ENCODE measurements around the gene RIMBP2. TPM values are rescaled to one million over a fixed set of nuclear protein-coding genes. Genes with fewer than 3 reads are reported as not detected.

RIMBP2 gene
- polyA plus RNA-seq, 3 donors: 16.5 to 26.5 (median 20.9) TPM

DNA sequence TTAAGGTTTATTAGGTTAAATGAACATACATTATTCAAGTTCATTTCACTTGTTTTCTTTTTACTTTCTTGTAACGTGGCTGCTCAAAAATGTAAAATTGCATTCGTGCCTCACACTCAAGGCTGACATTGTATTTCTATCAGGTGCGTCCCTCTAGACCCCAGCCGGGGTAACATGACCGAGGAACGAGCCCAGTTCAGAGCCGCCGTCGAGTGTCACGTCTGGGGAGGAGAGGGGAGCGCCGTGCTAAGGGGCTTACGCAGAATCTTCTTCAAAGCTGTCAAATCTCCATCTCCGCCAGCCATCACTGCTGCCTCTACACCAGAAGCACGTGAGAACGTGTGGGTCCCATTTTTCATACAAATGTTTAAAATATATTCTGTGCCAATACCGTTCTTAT is 170.6 kb downstream of the RIMBP2 start:
- no peak for DNase-seq (ENCODE audit: extremely low read depth in 1 of 11, low read depth in 9 of 11, low spot score in 4 of 11)

DNA sequence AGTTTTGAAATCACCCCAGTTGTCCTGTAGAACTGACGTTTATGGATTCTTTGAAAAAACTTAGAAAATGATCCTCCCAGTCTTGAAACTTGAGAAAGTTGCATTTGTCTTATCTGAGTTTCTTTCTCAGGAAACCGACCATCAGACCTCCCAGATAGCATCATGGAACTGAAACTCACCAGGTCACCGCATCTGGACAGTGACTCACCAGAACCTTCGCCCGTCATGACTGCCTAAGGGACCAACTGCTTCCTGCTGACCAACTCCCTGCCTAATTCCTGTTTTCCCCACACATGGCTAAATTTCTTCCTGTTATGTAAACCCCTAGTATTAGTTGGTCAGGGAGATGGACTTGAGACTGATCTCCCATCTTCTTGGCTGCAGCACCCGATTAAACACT is 175.7 kb downstream of the RIMBP2 start:
- DNase-seq (ENCODE audit: extremely low read depth in 1 of 11, low read depth in 9 of 11, low spot score in 4 of 11): no peak

DNA sequence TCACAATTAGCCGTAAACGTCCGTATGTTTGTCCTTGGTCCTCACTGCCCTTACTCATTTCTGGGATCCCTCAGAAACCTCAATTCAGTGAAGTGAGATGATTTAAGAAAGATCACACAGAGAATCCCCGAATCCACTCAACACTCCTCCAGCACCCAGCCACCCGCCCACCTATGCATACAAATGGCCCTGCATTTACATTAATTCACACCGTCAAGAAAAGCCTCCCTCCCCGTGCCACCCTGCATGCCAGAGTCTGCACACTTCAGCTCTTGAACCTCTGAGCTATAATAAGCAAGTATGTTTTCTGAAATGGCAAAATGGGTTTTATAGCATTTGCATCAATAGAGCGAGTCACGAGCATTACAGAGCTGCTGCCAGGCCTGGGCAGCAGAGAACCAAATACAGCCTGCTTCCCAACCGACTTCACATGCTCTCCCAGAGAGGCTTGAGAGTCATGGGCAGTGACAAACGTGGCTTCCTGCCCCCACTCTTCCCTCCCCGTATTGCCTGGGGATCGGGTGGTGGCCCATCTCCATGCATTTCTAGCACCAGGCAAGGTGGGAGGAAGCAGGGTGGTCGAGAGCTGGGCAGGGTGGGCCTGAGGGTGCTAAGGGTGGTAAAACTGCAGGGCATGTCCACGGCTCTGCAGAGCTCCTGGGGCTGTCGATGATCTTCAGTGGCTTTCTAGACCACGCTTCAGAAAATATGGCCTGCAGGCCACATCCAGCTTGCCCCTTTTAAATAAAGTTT is 177.6 kb downstream of the RIMBP2 start:
- DNase-seq (ENCODE audit: extremely low read depth in 1 of 11, low read depth in 9 of 11, low spot score in 4 of 11): no peak

DNA sequence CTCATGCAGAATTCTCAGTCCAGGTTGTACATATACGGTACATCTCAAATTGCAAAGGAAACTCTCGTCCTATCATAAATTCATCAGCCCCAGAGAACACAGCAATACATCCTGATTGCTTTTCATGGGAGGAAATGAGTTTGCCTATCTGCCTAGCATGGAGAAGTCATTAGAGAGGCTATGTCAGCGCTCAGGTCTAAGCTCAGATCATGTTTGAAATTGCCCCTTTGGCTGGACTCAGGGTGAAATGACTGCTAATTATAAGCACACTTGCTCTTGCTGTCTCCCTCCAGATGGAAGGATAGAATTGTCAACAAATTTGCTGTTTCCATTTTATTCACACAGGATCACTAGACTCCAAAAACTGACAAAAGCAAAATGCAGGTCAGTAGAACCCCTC is 178.4 kb downstream of the RIMBP2 start:
- DNase-seq (ENCODE audit: extremely low read depth in 1 of 11, low read depth in 9 of 11, low spot score in 4 of 11): no peak

DNA sequence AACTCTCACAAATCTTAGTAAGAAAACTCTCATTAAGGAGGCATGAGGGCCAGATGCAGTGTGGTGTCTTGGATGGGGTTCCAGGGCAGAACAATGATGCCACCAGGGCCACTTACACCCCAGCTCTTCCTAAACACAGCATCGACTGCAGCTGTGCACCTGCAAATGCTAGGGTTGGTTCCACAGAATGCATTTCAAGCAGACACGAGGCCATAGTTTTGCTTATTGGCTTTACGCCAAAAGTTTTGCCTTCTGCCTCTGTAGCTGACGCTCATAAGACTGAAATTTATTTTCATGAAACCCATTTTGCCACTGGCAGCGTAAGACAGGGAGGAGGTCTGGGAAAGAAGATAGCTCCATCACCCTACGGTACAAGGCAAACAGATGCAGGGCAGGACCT is 179.0 kb downstream of the RIMBP2 start:
- DNase-seq (ENCODE audit: extremely low read depth in 1 of 11, low read depth in 9 of 11, low spot score in 4 of 11): no peak

DNA sequence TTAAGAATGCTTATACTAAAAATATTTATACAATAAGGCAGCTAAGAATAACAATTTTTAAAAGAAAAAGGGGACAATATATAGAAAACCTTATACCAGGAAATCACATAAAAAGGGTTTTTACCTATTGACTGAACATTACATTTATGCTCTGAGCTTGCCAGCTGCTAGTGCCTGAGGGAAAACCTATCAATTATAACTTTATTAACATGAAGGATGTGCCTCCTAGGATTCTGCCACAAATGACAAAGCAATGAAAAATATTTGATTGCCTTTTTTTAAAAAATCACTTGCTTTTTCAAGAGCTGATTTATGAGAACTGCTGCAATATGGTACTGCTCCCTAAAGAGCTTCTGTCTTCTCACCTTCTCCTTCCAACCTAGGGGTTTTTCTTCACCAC is 185.7 kb downstream of the RIMBP2 start:
- DNase-seq (ENCODE audit: extremely low read depth in 1 of 11, low read depth in 9 of 11, low spot score in 4 of 11): no peak

DNA sequence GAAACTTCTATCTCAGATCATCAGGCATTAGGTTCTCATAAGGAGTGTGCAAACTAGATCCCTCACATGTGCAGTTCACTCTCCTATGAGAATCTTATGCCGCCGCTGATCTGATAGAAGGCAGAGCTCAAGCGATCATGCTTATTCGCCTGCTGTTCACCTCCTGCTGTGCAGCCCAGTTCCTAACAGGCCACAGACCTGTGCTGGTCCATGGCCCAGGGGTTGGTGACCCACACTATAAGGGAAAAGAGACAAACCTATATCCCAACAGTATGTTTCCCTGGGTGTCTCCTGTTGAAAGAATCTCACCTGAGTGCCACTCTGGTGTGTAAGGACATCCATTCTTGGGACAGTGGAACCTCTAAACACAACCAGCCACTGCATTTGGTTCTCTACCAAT is 186.3 kb downstream of the RIMBP2 start:
- no peak for DNase-seq (ENCODE audit: extremely low read depth in 1 of 11, low read depth in 9 of 11, low spot score in 4 of 11)

DNA sequence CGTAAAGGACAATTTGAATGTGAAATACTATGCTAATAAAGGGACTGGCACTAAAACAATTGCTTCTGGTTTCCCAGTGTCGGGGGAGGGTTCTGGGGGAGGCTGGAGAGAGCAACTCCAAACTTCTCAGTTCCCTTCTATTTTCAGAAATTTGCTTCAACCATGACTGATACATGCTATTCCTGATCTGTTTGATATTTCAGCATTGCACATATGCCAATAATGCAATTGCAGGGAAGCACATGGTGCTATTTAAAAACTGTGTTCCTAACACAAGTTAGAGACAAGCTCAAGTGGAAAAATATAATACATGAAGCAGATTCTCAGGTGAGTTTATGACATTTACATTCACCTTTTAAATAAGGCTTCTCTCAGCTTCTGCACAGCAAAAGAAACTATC is 188.9 kb downstream of the RIMBP2 start:
- no peak for DNase-seq (ENCODE audit: extremely low read depth in 1 of 11, low read depth in 9 of 11, low spot score in 4 of 11)

DNA sequence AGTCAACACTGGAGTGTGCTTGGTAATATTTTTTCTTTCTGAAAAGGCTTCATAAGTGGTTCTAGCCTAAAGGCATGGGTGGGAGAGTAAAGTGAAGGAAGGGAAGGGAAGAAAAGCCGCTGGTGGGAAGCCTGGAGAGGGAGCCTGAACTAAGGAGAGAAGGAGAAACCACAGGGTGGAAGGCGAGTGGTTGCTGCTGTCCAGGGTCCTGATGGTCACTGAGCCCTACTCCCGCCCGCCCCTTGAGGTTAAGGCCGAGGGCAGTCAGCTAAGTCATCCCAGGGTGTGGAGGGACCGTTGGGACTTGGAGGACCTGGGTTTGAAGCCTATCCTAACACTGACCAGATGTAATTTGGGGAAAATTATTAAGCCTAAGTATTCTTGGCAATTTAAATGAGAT is 189.3 kb downstream of the RIMBP2 start:
- DNase-seq (ENCODE audit: extremely low read depth in 1 of 11, low read depth in 9 of 11, low spot score in 4 of 11): peak in 10 of 11 donors; percentile 11 to 68 (median 46)

DNA sequence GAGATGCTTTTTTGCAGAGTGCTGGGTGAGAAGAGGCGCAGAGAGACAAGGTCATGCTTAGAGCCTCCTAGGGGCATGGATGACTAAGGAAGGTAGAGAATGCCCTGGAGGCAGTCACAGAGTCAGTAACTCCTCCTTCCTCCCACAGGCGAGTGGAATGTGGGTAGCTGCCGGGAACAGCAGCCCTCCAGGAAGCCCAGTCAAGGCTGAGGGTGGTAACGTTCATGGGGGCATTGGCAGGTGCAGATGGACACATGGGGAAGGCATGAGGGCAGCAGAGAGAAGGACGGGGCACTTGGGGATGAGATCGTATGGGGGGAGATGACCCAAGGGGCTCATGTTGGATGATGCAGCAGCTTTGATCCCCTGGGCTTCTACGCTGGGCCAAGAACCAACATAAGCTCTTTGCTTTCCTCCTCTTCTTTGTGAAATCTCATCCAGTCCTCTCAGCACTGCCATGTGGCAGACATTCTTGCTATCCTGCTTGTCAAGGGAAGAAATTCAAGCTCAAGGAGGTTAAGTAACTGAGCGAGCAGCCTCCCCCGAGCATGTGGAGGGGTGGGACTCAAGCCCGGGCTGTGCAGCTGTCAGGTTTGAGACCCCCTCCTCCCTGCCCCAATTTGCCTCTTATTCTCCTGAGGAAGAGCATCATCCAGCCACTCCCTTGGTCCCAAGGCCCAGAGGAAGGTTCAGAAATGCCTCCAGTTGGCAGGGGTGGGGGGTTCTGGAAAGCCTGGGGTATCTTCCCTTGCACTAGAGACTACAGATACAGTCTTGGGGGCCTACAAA is 190.5 kb downstream of the RIMBP2 start:
- no peak for DNase-seq (ENCODE audit: extremely low read depth in 1 of 11, low read depth in 9 of 11, low spot score in 4 of 11)

DNA sequence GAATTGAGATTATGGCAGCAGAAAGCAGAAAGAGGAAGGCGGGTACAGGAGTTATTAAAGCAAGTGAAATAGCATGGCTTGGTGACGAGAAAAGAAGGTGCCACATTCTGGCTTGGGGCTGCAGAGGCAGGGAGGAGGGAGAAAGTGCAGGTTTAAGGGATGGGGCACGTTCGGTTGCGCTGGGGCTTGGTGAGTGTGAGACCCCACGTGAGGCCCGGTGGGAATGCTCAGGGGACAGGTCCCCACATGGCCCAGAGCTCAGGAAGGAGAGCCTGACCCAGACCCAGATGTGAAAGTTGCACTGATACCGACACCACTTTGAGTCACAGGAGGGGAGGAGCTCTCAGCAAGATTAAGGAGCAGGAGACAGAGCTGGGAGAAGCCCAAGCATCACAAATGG is 191.3 kb downstream of the RIMBP2 start:
- DNase-seq (ENCODE audit: extremely low read depth in 1 of 11, low read depth in 9 of 11, low spot score in 4 of 11): no peak

DNA sequence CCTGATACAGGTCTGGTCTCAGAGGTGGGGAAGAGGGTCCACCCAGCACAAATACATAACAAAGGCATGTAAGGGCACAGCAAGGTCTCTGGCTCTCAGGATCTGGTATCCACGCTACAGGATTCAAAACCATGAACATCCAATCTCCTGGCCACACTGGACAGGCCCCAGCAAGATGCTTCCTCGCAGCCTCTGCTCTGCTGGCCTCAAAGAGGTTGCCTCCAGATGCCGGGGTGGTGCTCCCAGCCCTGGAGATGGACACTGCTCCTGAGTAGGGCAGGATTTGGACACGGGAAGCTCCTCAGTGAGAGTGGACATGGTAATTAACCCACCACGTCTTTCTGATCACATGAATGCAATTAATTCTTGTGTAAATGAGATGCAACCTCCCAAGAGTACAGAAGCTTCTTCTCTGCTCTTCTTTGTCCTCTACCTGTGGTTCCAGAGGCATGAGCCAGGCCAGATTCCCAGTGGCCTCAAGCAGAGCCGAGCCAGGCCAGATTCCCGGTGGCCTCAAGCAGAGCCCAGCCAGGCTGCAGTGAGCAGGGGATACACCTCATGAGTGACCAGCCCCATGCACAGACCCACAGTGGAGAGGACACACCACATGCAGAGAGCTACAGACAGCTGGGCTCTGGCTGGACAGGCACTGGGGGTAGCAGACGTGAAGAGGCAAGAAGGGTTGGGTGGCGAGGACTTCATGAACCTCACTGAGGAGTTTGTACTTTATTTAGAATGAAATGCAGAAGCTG is 192.1 kb downstream of the RIMBP2 start:
- DNase-seq (ENCODE audit: extremely low read depth in 1 of 11, low read depth in 9 of 11, low spot score in 4 of 11): no peak

DNA sequence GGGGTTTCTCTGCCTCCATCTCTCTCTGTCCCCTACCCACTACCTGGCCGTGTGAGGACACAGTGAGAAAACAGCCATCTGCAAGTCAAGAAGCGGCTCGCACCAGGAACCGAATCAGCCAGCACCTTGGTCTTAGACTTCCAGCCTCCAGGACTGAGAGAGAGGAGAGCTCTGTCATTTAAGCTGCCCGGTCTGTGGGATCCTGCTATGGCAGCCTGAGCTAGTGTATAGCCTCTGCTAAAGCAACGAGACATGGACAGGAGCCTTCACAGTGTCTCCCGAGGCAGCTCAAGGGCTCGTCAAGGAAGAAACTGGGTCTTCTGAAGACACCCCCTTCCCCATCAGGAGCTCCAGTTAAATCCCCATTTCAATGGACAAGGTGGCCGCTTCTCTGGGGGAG is 192.9 kb downstream of the RIMBP2 start:
- no peak for DNase-seq (ENCODE audit: extremely low read depth in 1 of 11, low read depth in 9 of 11, low spot score in 4 of 11)

DNA sequence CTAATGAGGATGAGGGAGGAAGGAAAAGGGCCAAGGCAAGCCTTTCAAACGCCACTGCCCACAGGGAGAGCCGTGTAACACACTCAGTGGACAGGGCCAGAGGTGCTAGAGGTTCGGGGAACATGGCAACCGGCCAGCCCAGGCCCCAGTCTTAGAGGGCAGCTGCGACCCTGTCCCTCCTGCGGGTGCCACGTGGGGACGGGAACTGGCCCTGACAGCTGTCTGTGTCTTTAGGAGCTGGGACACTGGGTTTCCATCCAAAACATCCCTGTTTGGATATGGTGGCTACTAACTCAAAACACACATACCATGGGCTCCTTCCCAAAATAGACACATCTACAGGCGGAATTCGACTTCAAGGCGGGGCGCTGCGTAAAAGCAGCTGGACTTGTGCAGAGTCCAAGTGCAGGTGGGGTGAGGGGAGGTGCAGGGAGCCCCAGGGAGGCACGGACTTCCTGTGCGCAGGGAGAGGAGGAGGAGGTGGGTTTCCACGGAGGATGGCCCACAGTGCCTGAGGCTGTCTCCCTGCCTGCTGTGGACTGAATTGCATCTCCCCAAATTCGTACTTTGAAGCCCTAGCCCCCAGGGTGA is 193.8 kb downstream of the RIMBP2 start:
- DNase-seq (ENCODE audit: extremely low read depth in 1 of 11, low read depth in 9 of 11, low spot score in 4 of 11): no peak

DNA sequence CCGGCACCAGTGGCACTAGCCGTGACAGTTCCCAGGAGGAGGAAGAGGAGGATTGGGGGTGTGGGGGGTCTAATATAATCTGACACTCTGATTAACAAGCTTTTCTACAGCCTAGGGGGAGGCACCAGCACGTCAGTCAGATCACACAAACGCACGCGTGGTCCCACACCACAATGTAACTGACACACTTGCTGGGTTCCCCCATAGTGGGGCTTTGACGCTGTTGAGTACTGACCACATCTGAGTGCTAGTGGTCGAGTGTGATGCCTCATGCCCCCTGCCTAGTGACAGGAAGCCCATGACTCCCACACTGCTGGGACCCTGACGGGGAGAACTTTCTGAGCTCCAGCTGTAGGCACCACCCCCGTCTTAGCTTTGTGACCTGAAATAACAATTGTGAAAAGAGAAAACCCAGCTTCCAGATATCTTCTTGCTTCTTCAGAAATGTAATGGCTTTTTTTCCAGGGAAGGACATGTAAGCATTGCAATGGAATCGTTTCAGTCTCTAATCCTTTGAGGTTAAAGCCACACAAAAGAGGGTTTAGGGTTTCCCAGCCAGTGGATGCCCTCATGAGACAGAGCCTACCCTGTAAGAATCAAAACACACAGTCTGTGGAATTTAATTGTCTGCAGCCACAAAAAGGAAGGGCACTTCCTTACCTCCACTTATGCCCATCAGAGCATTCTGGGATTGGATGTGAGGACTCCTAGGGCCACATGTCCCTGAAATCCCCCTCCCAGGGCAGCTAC is 194.5 kb downstream of the RIMBP2 start:
- DNase-seq (ENCODE audit: extremely low read depth in 1 of 11, low read depth in 9 of 11, low spot score in 4 of 11): no peak

DNA sequence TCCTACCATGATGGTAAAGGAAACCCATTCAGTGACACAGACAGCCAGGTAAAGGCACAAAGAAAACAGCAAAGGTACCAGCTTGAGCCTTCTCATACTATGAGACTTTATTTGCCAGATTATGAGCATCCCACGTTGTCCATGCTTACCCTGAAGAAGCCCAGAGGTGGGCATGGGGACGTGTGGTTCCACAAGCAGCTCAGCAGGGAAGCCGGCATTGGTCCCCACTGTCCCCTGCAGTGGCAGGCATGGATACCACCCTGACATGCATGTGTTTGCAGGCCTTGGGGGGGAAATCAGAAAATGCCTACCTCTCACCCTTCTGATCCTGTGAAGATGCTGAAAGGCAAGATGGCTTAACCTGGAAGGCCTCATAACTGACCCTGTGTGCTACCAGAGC is 195.3 kb downstream of the RIMBP2 start:
- no peak for DNase-seq (ENCODE audit: extremely low read depth in 1 of 11, low read depth in 9 of 11, low spot score in 4 of 11)

DNA sequence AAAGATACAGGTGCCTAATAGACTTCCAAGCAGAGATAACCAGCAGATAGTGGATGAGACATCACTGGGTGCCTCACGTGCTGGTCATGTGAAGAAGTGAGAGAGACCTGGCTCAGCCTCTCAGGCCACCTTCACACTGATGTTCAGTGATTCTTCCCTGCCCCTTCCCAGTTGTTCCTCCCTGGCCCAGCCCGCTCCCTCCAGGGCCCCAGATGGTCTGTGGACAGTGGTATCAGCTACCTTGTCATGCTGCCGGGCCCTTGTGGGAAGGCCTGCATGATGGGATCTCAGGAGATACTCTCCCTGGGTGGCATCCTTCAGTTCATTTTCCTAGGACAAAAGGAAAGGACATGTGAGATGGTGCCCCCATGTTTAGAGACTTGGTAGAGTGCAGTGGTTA is 198.5 kb downstream of the RIMBP2 start:
- no peak for DNase-seq (ENCODE audit: extremely low read depth in 1 of 11, low read depth in 9 of 11, low spot score in 4 of 11)

DNA sequence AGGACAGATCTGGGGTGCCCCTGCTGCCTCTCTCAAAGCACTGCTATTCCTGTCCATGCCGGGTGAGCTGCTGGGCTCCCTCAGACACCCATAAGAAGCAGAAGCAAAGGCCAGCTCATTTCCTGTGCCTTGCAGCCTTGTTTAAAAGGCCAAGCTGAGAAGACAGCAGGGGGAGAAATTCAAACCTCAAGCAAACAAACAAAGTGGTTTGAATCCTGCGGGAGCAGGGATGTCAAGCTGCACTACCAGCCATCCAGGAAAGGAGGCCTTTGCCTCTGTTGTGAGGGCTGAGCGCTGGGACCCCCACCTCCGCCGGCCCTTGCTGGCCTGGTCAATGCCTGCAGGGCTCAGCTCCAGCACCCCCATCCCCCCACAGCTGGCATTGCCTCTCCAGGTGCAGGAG is 201.9 kb downstream of the RIMBP2 start:
- no peak for DNase-seq (ENCODE audit: extremely low read depth in 1 of 11, low read depth in 9 of 11, low spot score in 4 of 11)

DNA sequence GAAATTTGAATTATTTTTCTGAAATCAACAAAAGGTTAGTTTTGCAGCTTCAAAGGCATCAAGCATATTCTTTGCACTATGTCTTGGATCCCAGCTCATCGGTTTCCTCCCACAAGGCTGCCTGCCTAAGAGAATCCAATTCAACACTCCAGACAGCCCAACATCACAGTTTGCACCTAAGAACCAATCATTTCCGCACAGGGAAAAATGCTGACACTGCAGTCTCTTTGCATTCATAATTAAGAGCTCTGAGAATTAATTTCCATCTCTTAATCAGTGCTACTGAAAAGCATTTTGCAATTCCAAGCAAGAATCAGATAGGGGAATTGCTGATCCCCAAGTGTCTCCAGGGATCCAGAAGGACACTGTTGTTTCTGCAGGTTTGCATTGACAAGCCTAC is 202.5 kb downstream of the RIMBP2 start:
- DNase-seq (ENCODE audit: extremely low read depth in 1 of 11, low read depth in 9 of 11, low spot score in 4 of 11): no peak
